Brain microvascular endothelial cell (primary cell): Measurements from ENCODE around the gene LDLRAD3.

Experiments
- DNase-seq: peaks from one replicate; pipeline ENCODE4 v3.0.0-alpha.2; 2020
- H3K27ac ChIP-seq: fragments of 250-450 bp; sonication (Bioruptor Pico); 2 replicates; pipeline ENCODE4 v1.5.1; 2020; ENCODE audit warnings: mild to moderate bottlenecking, moderate library complexity
- H3K27me3 ChIP-seq: fragments of 250-450 bp; sonication (Bioruptor Pico); replicated peaks from 2 replicates; pipeline ENCODE4 v1.5.1; 2020; ENCODE audit warnings: mild to moderate bottlenecking
- H3K36me3 ChIP-seq: fragments of 250-450 bp; sonication (Bioruptor Pico); replicated peaks from 2 replicates; pipeline ENCODE4 v1.5.1; 2020; ENCODE audit warnings: mild to moderate bottlenecking
- H3K4me3 ChIP-seq: 2 replicates; pipeline ENCODE4 v1.5.1; 2011; ENCODE audit warnings: low read depth, mild to moderate bottlenecking, control low read depth, low read length, moderate library complexity
- in situ Hi-C: cut with HindIII; loops from 2 replicates; pipeline ENCODE4 v1.10.0; 2017; ENCODE audit warnings: low sequenced_read_pairs, low pct_ligation_motif_present
- TF ChIP-seq, protein P1 (sequence below): IDR thresholded peaks from 2 replicates; pipeline ENCODE4 v1.5.1; 2011; ENCODE audit warnings: low read depth, mild to moderate bottlenecking, moderate library complexity, low read length, control low read depth, inconsistent platforms; ENCODE audit errors: missing control alignments

Gene LDLRAD3

DNA sequence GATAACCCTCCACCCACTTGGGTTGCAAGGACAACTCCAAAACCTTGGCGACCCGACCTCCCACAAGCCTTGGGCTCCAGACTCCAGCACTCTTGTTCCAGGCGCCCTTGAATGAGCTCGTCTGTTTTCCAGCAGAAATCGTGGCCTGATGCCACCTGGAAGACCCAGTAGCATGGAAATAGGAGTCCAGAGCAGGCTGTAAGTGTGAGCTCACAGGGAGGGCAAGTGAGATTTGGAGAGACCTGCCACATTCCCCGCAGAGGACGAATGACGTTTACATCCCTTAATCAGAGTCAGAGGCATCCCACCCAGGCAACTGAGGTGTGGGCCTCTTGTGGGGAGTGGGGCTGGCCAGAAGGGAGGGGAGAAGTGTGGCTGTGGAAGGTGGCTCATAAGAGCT, 71.9 kb downstream of the LDLRAD3 start:
- in situ Hi-C loops: no loop called here

DNA sequence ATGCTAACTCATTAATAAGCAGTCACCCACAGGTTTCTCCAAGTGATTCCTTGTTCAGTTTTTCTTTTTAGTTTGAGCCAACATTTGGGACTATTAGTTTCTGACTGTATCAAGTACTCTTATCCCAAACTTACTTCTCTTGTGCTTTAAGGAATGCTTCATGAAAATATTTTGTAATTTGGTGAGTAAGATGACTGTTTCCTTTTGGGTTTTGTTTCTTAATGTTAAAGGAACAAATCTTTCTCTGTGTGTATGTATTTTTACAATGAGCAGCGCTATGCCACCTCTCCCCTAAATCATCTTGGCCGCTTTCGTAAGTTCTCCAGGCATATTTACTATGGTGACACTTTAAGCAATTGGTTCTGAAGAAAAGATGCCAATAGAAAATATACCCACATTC, 72.4 kb downstream of the LDLRAD3 start:
- no peak overlapping the region for H3K27ac ChIP-seq
- in situ Hi-C loops: no loop called here

More for the DNA sequence above, 71.9 kb downstream of the LDLRAD3 start:
- Histone ChIP-seq H3K4me3 (no peak overlapping the region), H3K27me3 (no peaks in the 10 kb centered on the region), H3K36me3 (no peaks in the 10 kb centered on the region), H3K27ac (no peak overlapping the region)
- TF ChIP-seq, protein P1, sequence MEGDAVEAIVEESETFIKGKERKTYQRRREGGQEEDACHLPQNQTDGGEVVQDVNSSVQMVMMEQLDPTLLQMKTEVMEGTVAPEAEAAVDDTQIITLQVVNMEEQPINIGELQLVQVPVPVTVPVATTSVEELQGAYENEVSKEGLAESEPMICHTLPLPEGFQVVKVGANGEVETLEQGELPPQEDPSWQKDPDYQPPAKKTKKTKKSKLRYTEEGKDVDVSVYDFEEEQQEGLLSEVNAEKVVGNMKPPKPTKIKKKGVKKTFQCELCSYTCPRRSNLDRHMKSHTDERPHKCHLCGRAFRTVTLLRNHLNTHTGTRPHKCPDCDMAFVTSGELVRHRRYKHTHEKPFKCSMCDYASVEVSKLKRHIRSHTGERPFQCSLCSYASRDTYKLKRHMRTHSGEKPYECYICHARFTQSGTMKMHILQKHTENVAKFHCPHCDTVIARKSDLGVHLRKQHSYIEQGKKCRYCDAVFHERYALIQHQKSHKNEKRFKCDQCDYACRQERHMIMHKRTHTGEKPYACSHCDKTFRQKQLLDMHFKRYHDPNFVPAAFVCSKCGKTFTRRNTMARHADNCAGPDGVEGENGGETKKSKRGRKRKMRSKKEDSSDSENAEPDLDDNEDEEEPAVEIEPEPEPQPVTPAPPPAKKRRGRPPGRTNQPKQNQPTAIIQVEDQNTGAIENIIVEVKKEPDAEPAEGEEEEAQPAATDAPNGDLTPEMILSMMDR: no peak
- DNase-seq: no peak

DNA sequence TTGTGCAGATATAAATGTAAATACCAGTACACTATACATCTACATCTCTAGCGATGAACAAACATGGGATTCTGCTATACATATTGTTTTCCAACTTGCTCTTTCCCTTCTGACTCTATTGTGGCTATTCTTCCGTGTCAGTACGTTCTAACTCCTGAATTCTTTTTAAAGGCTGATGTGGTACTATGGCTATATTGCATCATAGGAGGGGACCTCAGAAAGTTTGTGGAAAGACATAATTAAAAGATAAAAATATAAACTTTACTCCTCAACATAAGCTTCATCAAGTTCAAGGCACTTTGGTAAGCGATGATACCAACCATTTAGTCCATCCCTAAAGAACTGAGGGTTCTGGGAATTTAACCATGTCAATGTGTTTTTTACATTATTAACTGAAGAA, 72.8 kb downstream of the LDLRAD3 start:
- in situ Hi-C loops: no loop called here
- TF ChIP-seq, protein P1: no peak
- Histone ChIP-seq H3K27me3 (no peaks in the 10 kb centered on the region), H3K4me3 (no peak overlapping the region), H3K36me3 (no peaks in the 10 kb centered on the region), H3K27ac (no peak overlapping the region)
- no peak for DNase-seq

More for the DNA sequence above, 72.4 kb downstream of the LDLRAD3 start:
- H3K4me3 ChIP-seq: no peak overlapping the region
- H3K27me3 ChIP-seq: no peaks in the 10 kb centered on the region
- H3K36me3 ChIP-seq: no peaks in the 10 kb centered on the region
- TF ChIP-seq, protein P1: no peak
- no peak for DNase-seq

DNA sequence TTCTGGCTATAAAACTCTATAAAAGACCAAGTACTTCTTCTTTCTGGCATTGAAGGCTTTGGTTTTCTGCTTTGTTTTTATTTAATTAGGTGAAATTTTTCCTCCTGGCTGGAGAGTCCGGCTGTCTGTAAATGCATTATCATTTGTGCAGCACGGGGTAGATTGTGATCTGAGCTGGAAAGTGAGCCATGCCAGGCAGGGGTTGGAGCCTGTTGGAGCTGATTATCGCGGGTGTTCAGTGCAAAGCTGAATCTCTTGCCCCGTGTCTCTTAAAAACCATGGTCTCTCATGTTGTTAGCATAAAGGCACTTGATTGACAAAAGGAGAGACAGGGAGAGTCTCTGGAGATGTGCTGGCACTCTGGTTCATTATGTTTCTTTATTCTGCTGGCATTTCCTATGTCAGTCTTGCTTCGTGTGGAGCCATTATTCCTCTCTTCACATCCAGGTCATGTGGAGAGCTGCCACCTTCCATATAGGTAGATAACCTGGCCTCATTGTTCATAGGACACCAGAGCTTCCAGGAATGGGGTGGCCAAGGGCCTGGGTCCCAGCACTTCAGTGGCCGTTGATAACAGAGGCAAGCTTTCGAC, 75.2 kb downstream of the LDLRAD3 start:
- no peak overlapping the region for H3K4me3 ChIP-seq
- no peaks in the 10 kb centered on the region for H3K27me3 ChIP-seq
- H3K27ac ChIP-seq: no peak overlapping the region
- DNase-seq: no peak
- no peaks in the 10 kb centered on the region for H3K36me3 ChIP-seq
- TF ChIP-seq, protein P1: no peak
- in situ Hi-C loops: no loop called here

DNA sequence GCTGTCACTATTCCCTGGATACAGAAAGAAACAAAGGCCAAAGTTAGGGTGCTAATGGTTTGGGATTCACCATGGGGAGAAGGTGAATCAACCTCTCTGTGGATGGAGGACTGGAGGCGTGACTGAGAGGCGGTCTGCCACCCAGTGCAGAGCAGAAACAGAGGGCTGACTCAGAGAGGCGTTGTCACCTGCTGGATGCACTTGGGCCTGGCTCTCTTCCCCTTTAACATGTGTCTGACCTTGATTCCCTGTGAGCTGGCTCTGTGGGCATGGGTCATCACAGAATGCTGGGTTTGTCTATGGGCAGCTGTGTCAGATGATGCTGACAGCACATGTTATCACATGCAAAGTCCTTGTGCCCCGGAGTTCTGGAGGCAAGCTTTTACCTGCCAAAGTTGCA, 75.9 kb downstream of the LDLRAD3 start:
- H3K36me3 ChIP-seq: no peaks in the 10 kb centered on the region
- in situ Hi-C loops: no loop called here
- H3K27me3 ChIP-seq: no peaks in the 10 kb centered on the region
- TF ChIP-seq, protein P1: no peak
- DNase-seq: no peak
- H3K4me3 ChIP-seq: no peak overlapping the region
- H3K27ac ChIP-seq: no peak overlapping the region

DNA sequence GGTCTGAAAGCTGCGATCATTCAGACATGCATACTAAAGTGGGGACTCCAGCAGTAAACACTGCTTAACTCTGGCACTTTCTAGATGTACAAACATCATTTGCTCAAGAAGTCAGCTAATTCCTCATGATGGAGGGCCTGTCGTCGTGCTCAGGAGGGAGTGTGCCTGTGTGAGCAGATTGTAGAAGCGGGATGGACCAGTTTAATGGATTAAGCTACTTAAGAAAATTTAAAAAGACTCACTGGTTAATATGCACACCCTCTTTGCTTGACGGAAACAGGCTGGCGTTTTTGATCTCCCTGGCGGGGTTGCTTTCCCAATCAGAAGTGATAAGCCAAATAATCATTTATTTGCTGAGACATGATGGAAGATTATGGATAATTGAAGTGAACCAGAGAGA, 79.0 kb downstream of the LDLRAD3 start:
- no peaks in the 10 kb centered on the region for H3K27me3 ChIP-seq
- no peak for DNase-seq
- no peak overlapping the region for H3K4me3 ChIP-seq
- in situ Hi-C loops: no loop called here
- H3K27ac ChIP-seq: no peak overlapping the region
- H3K36me3 ChIP-seq: no peaks in the 10 kb centered on the region
- TF ChIP-seq, protein P1: no peak
